NCI-H2107 treated with DMSO at 0.1 percent for 48 hours (cell line): ENCODE measurements around the gene TTPAL.
A peak's percentile ranks its signal among the peaks of the same experiment; 100 is the strongest.

Experiments
- DNase-seq: peaks from one replicate; lab custom pipeline; 2025; ENCODE audit not compliant: unreplicated experiment; lab: John Stamatoyannopoulos, UW

Gene TTPAL

GRCh38 chr20:44439318-44439717 lies 36.4 kb upstream of the TTPAL start:
- no peak for DNase-seq

- DNase-seq = no peak
Measured at GRCh38 chr20:44442298-44443070, 33.2 kb upstream of the TTPAL start.

- no peak for DNase-seq
Measured at GRCh38 chr20:44445742-44446710, 29.6 kb upstream of the TTPAL start.

GRCh38 chr20:44447827-44448419 lies 27.8 kb upstream of the TTPAL start:
- DNase-seq = no peak

- no peak for DNase-seq
Measured at GRCh38 chr20:44448753-44449546, 26.7 kb upstream of the TTPAL start.

GRCh38 chr20:44449864-44450263 lies 25.8 kb upstream of the TTPAL start:
- DNase-seq = no peak

GRCh38 chr20:44450281-44450889 lies 25.3 kb upstream of the TTPAL start:
- DNase-seq = no peak

- DNase-seq = no peak
Measured at GRCh38 chr20:44450903-44451450, 24.7 kb upstream of the TTPAL start.

GRCh38 chr20:44454306-44454963 lies 21.2 kb upstream of the TTPAL start:
- no peak for DNase-seq

GRCh38 chr20:44455126-44455525 lies 20.5 kb upstream of the TTPAL start:
- no peak for DNase-seq

- DNase-seq = no peak
Measured at GRCh38 chr20:44456611-44457010, 19.1 kb upstream of the TTPAL start.

- no peak for DNase-seq
Measured at GRCh38 chr20:44457016-44457415, 18.7 kb upstream of the TTPAL start.

GRCh38 chr20:44459271-44459670 lies 16.4 kb upstream of the TTPAL start:
- DNase-seq = no peak

- DNase-seq = peak; percentile 57
Measured at GRCh38 chr20:44460795-44461141, 14.9 kb upstream of the TTPAL start.

GRCh38 chr20:44461142-44461802 lies 14.4 kb upstream of the TTPAL start:
- no peak for DNase-seq

GRCh38 chr20:44461803-44462174 lies 13.9 kb upstream of the TTPAL start:
- DNase-seq = no peak

GRCh38 chr20:44463466-44463865 lies 12.2 kb upstream of the TTPAL start:
- DNase-seq = no peak

- DNase-seq = no peak
Measured at GRCh38 chr20:44464514-44464913, 11.2 kb upstream of the TTPAL start.

- DNase-seq = no peak
Measured at GRCh38 chr20:44465001-44465560, 10.6 kb upstream of the TTPAL start.
